ENCODE measurements around the gene ANXA2R. TPM values are rescaled to one million over a fixed set of nuclear protein-coding genes. Genes with fewer than 3 reads are reported as not detected.
"Not testable (repeated sequence)": the region's sequence is repeated elsewhere in the genome, so short reads cannot be mapped to it uniquely, and the experiment has no call there.

The ANXA2R gene, protein sequence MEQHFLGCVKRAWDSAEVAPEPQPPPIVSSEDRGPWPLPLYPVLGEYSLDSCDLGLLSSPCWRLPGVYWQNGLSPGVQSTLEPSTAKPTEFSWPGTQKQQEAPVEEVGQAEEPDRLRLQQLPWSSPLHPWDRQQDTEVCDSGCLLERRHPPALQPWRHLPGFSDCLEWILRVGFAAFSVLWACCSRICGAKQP
- total RNA-seq (10 to 100 TPM; 43.4 to 47.8 TPM), polyA plus RNA-seq (10 to 100 TPM; 35.8 to 47.0 TPM)

DNA sequence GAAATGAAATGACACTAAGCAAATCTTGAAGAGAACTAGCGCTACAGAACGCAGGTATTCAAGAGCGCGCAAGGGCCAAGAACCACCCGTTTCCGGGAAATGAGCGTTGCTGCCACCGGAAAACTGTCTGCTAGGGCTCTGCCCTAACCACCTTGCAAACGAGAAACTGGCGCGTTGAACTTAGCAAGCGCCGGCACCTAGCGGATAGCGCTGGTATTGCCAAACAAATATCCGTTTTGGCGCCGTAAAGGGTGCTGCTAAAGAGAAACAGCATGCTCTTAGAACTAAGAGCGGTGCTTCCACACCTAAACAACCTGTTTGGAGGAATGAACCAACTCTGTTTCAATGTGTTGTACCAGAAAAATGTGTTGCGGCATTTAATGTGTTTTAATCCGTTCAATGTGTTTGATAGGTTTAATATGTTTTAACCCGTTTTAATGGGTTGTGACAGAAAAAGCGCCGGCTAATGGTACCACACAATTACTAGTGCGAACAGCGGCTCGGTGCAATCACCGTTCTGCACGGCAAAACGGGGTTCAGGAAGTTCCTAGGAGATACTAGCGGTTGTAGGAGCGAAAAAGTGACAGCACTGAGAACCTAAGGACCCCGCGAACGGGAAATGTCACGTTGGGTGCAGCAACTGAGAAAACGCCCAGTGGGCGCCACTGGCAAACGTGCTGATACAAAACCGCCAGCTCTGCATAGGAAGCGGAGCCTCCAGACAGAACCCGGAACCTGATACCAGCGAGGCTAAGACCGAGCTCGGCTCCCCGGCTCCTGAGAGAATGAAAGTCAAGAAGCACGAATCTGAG lies at the start of gene ANXA2R:
TSS of gene ANXA2R (minus strand) at position 33 of the 812 bp plus-strand sequence. CDS start 273 bp downstream, outside the sequence.
- Histone ChIP-seq H3K9me3 (ENCODE audit: control insufficient read depth in 1 of 2, low read length in 2 of 2) (no peaks in the 10 kb centered on the region), H3K36me3 (ENCODE audit: insufficient read depth, low read length) (peaks cover 3% of the 10 kb centered on the region), H3K27me3 (ENCODE audit: insufficient read depth, low read length) (no peaks in the 10 kb centered on the region), H3K4me3 (ENCODE audit: low read length in 2 of 2) (peak within 1 kb of the TSS; percentile 78 to 99), H3K4me1 (ENCODE audit: insufficient read depth, low read length) (peaks cover 50% of the 10 kb centered on the region), H3K27ac (ENCODE audit: low read depth, low read length) (peak within 1 kb of the TSS; percentile 98)
- Mint-ChIP-seq H3K4me3 (peak within 1 kb of the TSS; percentile 97 to 100 (median 98)), H3K27ac (peak within 1 kb of the TSS; percentile 99 to 100 (median 99)), H3K27me3 (no peaks in the 10 kb centered on the region), H3K4me1 (peaks cover 19 to 82% (median 39%) of the 10 kb centered on the region in 4 donors), H3K36me3 (peaks cover 10 to 46% of the 10 kb centered on the region in 2 donors), H3K9me3 (peaks cover 0 to 16% (median 0%) of the 10 kb centered on the region in 8 donors)
- ChIA-PET CTCF (ENCODE audit: partially characterized antibody) (interaction anchor here (1.0 to 4.8 kb wide), 30 partner anchors 10 to 1115 kb away, joined by 3 to 150 read pairs (median 13); partner anchors contain the start of genes FBXO4, TMEM267 and ZNF131), POLR2A (ENCODE audit: partially characterized antibody) (interaction anchor here (0.6 to 12.6 kb wide), 23 partner anchors 10 to 563 kb away, joined by 3 to 1197 read pairs (median 18); partner anchors contain the start of genes C5orf34, HMGCS1, NNT and TMEM267)
- DNase-seq: peak; percentile 94 to 97 (median 97)
- intact Hi-C loops (cut with micrococcal nuclease): loop anchor here (1.0 kb wide), 6 partner anchors 20 to 128 kb away; no protein-coding TSS in a partner anchor

DNA sequence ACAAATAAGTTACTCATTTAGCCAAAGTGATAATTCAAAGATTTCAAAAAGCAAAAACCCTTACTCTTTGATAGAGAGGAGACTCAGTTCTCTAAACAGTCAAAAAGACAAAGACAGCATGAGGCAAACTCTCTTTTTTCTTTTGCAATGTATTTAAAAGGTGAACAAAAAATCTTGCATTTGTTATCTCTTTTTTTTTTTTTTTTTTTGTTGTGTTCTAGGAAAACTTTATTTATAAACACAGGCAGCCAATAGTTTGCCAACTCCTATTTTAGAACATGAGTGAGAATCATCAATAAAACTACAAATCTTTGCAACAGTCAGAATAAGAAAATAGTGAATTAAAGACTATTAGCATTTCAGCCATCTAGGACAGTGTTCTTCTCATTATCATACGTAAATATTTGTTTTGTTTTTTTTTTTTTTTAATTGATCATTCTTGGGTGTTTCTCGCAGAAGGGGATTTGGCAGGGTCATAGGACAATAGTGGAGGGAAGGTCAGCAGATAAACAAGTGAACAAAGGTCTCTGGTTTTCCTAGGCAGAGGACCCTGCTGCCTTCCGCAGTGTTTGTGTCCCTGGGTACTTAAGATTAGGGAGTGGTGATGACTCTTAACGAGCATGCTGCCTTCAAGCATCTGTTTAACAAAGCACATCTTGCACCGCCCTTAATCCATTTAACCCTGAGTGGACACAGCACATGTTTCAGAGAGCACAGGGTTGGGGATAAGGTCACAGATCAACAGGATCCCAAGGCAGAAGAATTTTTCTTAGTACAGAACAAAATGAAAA lies 46.2 kb upstream of the ANXA2R start:
- H3K27me3 ChIP-seq (ENCODE audit: insufficient read depth, low read length); H3K4me1 Mint-ChIP-seq; H3K4me1 ChIP-seq (ENCODE audit: insufficient read depth, low read length); H3K9me3 ChIP-seq (ENCODE audit: control insufficient read depth in 1 of 2, low read length in 2 of 2); DNase-seq; H3K27ac ChIP-seq (ENCODE audit: low read depth, low read length); H3K27me3 Mint-ChIP-seq; H3K9me3 Mint-ChIP-seq; H3K4me3 Mint-ChIP-seq; H3K4me3 ChIP-seq (ENCODE audit: low read length in 2 of 2); intact Hi-C loops (cut with micrococcal nuclease); H3K36me3 ChIP-seq (ENCODE audit: insufficient read depth, low read length); POLR2A ChIA-PET (ENCODE audit: partially characterized antibody): not testable (repeated sequence)
- Mint-ChIP-seq H3K27ac (peak overlapping the region in 1 of 7 donors; percentile 22), H3K36me3 (peaks cover 18 to 23% of the 10 kb centered on the region in 2 donors)
- CTCF ChIA-PET (ENCODE audit: partially characterized antibody): interaction anchor here (2.5 kb wide), 1 partner anchor 20 kb away, joined by 10 read pairs; no protein-coding TSS in a partner anchor

DNA sequence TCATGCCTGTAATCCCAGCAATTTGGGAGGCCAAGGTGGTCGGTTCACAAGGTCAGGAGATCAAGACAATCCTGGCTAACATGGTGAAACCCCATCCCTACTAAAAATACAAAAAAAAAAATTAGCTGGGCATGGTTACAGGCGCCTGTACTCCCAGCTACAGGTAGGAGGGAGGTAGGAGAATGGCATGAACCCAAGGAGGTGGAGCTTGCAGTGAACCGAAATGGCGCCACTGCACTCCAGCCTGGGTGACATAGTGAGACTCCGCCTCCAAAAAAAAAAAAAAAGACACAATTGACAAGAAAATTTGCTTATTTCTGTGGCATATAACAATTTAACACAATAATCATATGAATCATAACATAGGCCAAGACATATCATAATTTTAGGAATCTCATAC lies 45.3 kb upstream of the ANXA2R start:
- CTCF ChIA-PET (ENCODE audit: partially characterized antibody): interaction anchor here (2.5 kb wide), 1 partner anchor 21 kb away, joined by 10 read pairs; no protein-coding TSS in a partner anchor
- Histone ChIP-seq H3K4me3 (ENCODE audit: low read length in 2 of 2) (no peak overlapping the region), H3K4me1 (ENCODE audit: insufficient read depth, low read length) (no peaks in the 10 kb centered on the region), H3K9me3 (ENCODE audit: control insufficient read depth in 1 of 2, low read length in 2 of 2) (no peaks in the 10 kb centered on the region), H3K36me3 (ENCODE audit: insufficient read depth, low read length) (peaks cover 14% of the 10 kb centered on the region), H3K27me3 (ENCODE audit: insufficient read depth, low read length) (no peaks in the 10 kb centered on the region), H3K27ac (ENCODE audit: low read depth, low read length) (no peak overlapping the region)
- H3K4me1 Mint-ChIP-seq: peaks cover 0 to 2% (median 0%) of the 10 kb centered on the region in 4 donors
- H3K36me3 Mint-ChIP-seq: peaks cover 16 to 24% of the 10 kb centered on the region in 2 donors
- POLR2A ChIA-PET (ENCODE audit: partially characterized antibody): no interaction called here
- no peaks in the 10 kb centered on the region for H3K27me3 Mint-ChIP-seq
- intact Hi-C loops (cut with micrococcal nuclease): no loop called here
- no peaks in the 10 kb centered on the region for H3K9me3 Mint-ChIP-seq
- no peak overlapping the region for H3K27ac Mint-ChIP-seq
- H3K4me3 Mint-ChIP-seq: no peak overlapping the region
- no peak for DNase-seq

DNA sequence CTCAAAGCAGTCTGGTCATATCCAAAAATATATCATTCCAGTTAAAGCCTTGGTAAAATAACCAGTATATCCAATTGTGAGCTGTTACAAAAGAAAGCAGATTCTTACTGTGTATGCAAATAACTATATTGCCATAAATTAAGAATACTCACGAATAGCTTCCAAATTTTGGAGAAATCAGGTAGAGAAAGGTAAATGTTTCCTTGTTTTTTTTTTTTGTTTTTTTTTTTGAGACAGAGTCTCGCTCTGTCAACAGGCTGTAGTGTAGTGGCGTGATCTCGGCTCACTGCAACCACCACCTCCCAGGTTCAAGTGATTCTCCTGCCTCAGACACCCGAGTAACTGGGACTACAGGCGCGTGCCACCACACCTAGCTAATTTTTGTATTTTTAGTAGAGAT lies 44.3 kb upstream of the ANXA2R start:
- H3K9me3 Mint-ChIP-seq; H3K4me1 ChIP-seq (ENCODE audit: insufficient read depth, low read length); DNase-seq; H3K27ac ChIP-seq (ENCODE audit: low read depth, low read length); intact Hi-C loops (cut with micrococcal nuclease); H3K27me3 Mint-ChIP-seq; H3K27ac Mint-ChIP-seq; H3K4me3 ChIP-seq (ENCODE audit: low read length in 2 of 2); H3K4me1 Mint-ChIP-seq; H3K9me3 ChIP-seq (ENCODE audit: control insufficient read depth in 1 of 2, low read length in 2 of 2); H3K4me3 Mint-ChIP-seq; H3K27me3 ChIP-seq (ENCODE audit: insufficient read depth, low read length): not testable (repeated sequence)
- H3K36me3 ChIP-seq (ENCODE audit: insufficient read depth, low read length): peaks cover 21% of the 10 kb centered on the region
- ChIA-PET CTCF (ENCODE audit: partially characterized antibody) (interaction anchor here (0.8 to 2.5 kb wide), 4 partner anchors 11 to 31 kb away, joined by 3 to 10 read pairs (median 3); no protein-coding TSS in a partner anchor), POLR2A (ENCODE audit: partially characterized antibody) (interaction anchor here (0.6 kb wide), 1 partner anchor 65 kb away, joined by 4 read pairs; no protein-coding TSS in a partner anchor)
- peaks cover 16 to 31% of the 10 kb centered on the region in 2 donors for H3K36me3 Mint-ChIP-seq

DNA sequence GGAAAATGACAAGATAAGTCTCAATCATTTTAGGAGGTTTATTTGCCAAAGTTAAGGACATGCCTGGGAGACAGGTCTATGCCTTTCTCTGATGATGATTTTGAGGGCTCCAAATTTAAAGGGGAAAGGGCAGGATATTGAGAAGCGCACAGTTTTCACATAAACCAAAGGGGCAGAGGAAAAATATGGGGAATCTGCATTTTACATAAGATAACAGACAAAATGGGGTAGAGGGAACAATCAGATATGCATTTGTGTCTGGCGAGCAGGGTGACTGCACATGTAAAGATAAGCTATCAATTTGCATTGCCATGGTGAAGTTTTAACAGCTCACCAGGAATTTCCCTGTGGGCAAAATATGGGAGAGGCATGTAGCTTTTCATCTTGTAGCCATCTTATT lies 41.2 kb upstream of the ANXA2R start:
- POLR2A ChIA-PET (ENCODE audit: partially characterized antibody); intact Hi-C loops (cut with micrococcal nuclease); H3K27ac ChIP-seq (ENCODE audit: low read depth, low read length); H3K4me1 Mint-ChIP-seq; H3K27me3 Mint-ChIP-seq; H3K27ac Mint-ChIP-seq; H3K9me3 Mint-ChIP-seq; H3K4me3 Mint-ChIP-seq; H3K4me3 ChIP-seq (ENCODE audit: low read length in 2 of 2); DNase-seq; H3K27me3 ChIP-seq (ENCODE audit: insufficient read depth, low read length); H3K9me3 ChIP-seq (ENCODE audit: control insufficient read depth in 1 of 2, low read length in 2 of 2); H3K4me1 ChIP-seq (ENCODE audit: insufficient read depth, low read length): not testable (repeated sequence)
- H3K36me3 Mint-ChIP-seq: peaks cover 22 to 46% of the 10 kb centered on the region in 2 donors
- H3K36me3 ChIP-seq (ENCODE audit: insufficient read depth, low read length): peaks cover 21% of the 10 kb centered on the region
- CTCF ChIA-PET (ENCODE audit: partially characterized antibody): interaction anchor here (1.5 kb wide), 1 partner anchor 10 kb away, joined by 4 read pairs; no protein-coding TSS in a partner anchor

DNA sequence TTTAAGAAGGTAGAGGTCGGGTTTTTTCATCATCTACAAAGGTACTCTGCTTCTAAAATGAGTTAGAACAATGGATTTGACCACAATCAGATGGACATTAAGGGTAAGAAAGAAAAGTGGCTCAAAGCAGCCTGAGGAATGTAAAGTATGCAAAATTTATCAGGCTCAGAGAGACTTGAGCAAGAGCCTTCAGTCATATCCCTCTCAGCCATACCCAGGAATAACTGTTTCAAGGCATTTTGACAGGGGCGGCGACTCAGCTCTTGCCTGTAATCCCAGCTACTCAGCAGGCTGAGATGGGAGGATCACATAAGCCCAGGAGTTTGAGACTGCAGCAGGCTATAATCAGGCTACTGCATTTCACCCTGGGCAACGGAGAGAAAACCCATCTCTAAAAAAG lies 38.8 kb upstream of the ANXA2R start:
- intact Hi-C loops (cut with micrococcal nuclease): no loop called here
- POLR2A ChIA-PET (ENCODE audit: partially characterized antibody): interaction anchor here (1.1 kb wide), 1 partner anchor 70 kb away, joined by 3 read pairs; no protein-coding TSS in a partner anchor
- no peak overlapping the region for H3K27ac Mint-ChIP-seq

More for the DNA sequence above, 38.8 kb upstream of the ANXA2R start:
- H3K27me3 ChIP-seq (ENCODE audit: insufficient read depth, low read length): no peaks in the 10 kb centered on the region
- H3K9me3 Mint-ChIP-seq: no peaks in the 10 kb centered on the region
- no peaks in the 10 kb centered on the region for H3K27me3 Mint-ChIP-seq
- no peak for DNase-seq
- H3K36me3 ChIP-seq (ENCODE audit: insufficient read depth, low read length): peaks cover 21% of the 10 kb centered on the region
- peaks cover 24 to 53% of the 10 kb centered on the region in 2 donors for H3K36me3 Mint-ChIP-seq
- peaks cover 22% of the 10 kb centered on the region for H3K4me1 ChIP-seq (ENCODE audit: insufficient read depth, low read length)
- CTCF ChIA-PET (ENCODE audit: partially characterized antibody): interaction anchor here (2.1 kb wide), 1 partner anchor 21 kb away, joined by 4 read pairs; no protein-coding TSS in a partner anchor
- no peaks in the 10 kb centered on the region for H3K9me3 ChIP-seq (ENCODE audit: control insufficient read depth in 1 of 2, low read length in 2 of 2)
- no peak overlapping the region for H3K4me3 Mint-ChIP-seq
- peaks cover 13 to 26% (median 18%) of the 10 kb centered on the region in 4 donors for H3K4me1 Mint-ChIP-seq
- no peak overlapping the region for H3K4me3 ChIP-seq (ENCODE audit: low read length in 2 of 2)
- no peak overlapping the region for H3K27ac ChIP-seq (ENCODE audit: low read depth, low read length)
